HG03460 (cell line): ENCODE results near the gene HBS1L.

Experiments
- ATAC-seq: cut with Tn5 transposase; IDR thresholded peaks from one replicate; pipeline ENCODE4 v1.9.1; 2021; ENCODE audit not compliant: unreplicated experiment

The HBS1L gene

GRCh38 chr6:135038335-135038734 lies 16.3 kb downstream of the HBS1L start:
- ATAC-seq: no peak

- ATAC-seq: no peak
Measured at GRCh38 chr6:135037541-135037940, 17.1 kb downstream of the HBS1L start.

GRCh38 chr6:135036731-135037420 lies 17.7 kb downstream of the HBS1L start:
- no peak for ATAC-seq

- ATAC-seq: no peak
Measured at GRCh38 chr6:135033238-135033637, 21.4 kb downstream of the HBS1L start.

GRCh38 chr6:135030532-135031178 lies 24.0 kb downstream of the HBS1L start:
- ATAC-seq: no peak

- peak; percentile 95 for ATAC-seq
Measured at GRCh38 chr6:135030056-135030473, 24.6 kb downstream of the HBS1L start.

GRCh38 chr6:135025775-135026174 lies 28.8 kb downstream of the HBS1L start:
- no peak for ATAC-seq

GRCh38 chr6:135025175-135025574 lies 29.4 kb downstream of the HBS1L start:
- ATAC-seq: no peak

GRCh38 chr6:135022050-135022697 lies 32.4 kb downstream of the HBS1L start:
- ATAC-seq: no peak

- ATAC-seq: peak; percentile 57
Measured at GRCh38 chr6:135021310-135022049, 33.1 kb downstream of the HBS1L start.

GRCh38 chr6:135018941-135019340 lies 35.7 kb downstream of the HBS1L start:
- ATAC-seq: no peak

GRCh38 chr6:135018052-135018451 lies 36.6 kb downstream of the HBS1L start:
- no peak for ATAC-seq

- ATAC-seq: peak; percentile 93
Measured at GRCh38 chr6:135014353-135014832, 40.2 kb downstream of the HBS1L start.

- no peak for ATAC-seq
Measured at GRCh38 chr6:135013211-135013610, 41.4 kb downstream of the HBS1L start.

GRCh38 chr6:135012764-135013163 lies 41.9 kb downstream of the HBS1L start:
- no peak for ATAC-seq

- ATAC-seq: no peak
Measured at GRCh38 chr6:135012349-135012748, 42.3 kb downstream of the HBS1L start.

GRCh38 chr6:135008941-135009290 lies 45.7 kb downstream of the HBS1L start:
- ATAC-seq: no peak

GRCh38 chr6:135008072-135008940 lies 46.3 kb downstream of the HBS1L start:
- peak; percentile 95 for ATAC-seq

- ATAC-seq: no peak
Measured at GRCh38 chr6:135006386-135006914, 48.2 kb downstream of the HBS1L start.

- ATAC-seq: no peak
Measured at GRCh38 chr6:135004399-135004798, 50.2 kb downstream of the HBS1L start.
